GM12872 (cell line): Measurements from ENCODE around the gene GRWD1.

Experiments used
- TF ChIP-seq, protein P1 (sequence below): IDR thresholded peaks from 3 replicates; pipeline ENCODE4 v1.5.1; 2011; ENCODE audit warnings: low read depth, mild to moderate bottlenecking, low read length, moderate library complexity; ENCODE audit not compliant: insufficient read depth

The GRWD1 gene

DNA sequence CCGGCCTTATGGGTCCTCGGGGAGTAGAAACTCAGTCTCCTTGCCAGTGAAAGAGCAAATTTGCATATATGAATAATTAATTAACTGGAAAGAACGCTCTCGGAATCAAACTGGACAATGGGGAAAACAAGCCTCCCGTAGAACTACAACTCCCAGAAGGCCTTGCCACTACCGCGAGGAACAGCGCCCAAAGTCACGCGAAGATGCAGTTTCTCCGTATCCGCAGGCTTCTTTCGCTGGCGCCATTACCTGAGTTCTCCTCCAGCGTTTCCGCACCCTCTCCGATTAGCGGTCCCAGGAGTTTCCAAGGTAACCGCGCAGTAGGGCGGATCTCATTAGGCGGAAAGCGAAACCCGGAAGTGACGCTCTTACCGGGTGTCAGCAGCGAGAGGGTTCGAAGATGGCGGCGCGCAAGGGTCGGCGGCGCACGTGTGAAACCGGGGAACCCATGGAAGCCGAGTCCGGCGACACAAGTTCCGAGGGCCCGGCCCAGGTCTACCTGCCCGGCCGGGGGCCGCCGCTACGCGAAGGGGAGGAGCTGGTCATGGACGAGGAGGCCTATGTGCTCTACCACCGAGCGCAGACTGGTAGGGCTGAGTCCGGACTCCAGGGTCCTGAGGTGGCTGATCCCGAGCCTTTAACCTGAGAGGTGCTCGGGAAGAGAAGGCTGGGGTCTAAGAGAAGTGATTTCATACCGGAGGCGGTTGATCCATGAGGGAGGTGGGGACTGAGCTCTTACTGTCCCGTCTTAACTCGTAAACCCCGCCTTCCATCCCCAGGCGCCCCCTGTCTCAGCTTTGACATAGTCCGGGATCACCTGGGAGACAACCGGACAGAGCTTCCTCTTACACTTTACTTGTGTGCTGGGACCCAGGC, at the start of gene GRWD1:
Gene GRWD1, plus strand, starts transcription at position 378 of the 876 bp plus-strand sequence. Its CDS starts 23 bp downstream, at position 401.
- TF ChIP-seq, protein P1, sequence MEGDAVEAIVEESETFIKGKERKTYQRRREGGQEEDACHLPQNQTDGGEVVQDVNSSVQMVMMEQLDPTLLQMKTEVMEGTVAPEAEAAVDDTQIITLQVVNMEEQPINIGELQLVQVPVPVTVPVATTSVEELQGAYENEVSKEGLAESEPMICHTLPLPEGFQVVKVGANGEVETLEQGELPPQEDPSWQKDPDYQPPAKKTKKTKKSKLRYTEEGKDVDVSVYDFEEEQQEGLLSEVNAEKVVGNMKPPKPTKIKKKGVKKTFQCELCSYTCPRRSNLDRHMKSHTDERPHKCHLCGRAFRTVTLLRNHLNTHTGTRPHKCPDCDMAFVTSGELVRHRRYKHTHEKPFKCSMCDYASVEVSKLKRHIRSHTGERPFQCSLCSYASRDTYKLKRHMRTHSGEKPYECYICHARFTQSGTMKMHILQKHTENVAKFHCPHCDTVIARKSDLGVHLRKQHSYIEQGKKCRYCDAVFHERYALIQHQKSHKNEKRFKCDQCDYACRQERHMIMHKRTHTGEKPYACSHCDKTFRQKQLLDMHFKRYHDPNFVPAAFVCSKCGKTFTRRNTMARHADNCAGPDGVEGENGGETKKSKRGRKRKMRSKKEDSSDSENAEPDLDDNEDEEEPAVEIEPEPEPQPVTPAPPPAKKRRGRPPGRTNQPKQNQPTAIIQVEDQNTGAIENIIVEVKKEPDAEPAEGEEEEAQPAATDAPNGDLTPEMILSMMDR, result no peak

GRCh38 chr19:48396016-48396823, 49.6 kb upstream of the GRWD1 start:
- TF ChIP-seq, protein P1, result no peak

DNA sequence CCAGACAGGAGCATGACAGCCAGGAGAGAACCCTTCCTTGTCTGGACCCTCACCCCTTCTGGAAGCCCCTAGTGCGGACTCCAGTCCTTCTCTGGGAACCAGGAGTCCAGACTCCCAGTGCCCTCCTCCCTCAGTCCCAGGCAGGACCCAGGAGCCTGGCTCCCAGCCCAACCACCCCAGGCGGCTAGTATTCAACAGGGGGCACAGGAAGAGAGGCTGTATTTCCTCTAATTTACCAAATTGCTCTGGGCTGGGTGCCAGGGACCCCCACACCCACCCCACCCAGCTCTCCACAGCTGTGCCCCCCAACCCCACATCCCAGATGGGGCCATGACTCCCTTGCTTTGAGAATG, 49.0 kb upstream of the GRWD1 start:
- TF ChIP-seq, protein P1, result no peak

DNA sequence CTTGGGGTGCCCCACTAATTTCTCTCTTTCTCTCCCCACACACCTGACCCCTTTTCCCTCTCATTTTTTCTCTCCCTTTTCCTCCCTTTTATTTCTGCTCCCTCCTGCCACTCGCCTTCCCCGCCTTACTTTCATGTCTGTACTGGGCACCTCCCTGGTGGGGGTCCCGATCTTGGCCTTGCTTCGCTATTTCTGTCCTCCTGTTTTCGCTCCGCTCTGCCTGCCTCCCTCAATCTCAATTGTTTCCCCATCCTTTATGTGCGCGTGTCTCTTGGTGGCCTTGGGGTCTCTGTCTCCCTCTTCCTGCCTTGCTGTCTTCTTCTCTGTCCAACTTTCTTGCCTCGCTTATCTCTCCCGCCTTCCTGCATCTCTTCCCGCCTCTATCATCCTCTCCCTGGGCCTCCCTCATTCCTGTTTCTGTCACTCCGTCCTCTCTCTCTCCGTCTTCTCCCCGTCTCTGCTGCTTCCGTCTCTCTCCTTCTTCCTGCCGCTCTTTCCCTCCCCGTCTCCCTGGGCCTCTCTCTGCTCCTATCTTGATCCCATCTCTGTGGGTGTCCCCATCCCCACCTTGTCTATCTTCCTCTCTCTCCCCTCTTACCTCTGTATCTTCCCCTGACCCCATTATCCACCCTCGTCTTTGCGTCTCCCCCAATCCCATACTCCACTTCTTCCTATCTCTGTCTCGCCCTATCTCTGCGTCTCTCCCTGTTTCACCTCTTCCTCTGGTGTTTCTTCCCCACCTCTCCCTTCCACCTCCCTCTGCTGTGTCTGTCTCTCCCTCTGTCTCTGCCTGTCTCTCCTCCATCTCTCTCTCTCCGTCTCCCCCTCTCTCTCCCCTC, 48.3 kb upstream of the GRWD1 start:
- TF ChIP-seq, protein P1, result no peak

DNA sequence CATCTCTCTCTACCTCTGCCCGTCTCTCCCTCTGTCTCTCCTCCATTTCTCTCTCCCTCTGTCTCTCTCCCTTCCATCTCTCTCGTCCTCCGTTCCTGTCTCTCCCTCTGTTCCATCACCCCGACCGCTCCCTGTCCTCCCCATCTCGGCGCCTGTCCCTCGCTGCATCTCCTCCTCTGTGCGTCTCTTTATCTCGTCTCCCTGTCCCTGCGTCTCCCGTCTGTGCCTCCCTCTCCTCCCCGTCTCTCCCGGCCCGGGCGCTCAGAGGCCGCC, 47.7 kb upstream of the GRWD1 start:
- TF ChIP-seq, protein P1, result no peak

GRCh38 chr19:48398375-48399235, 47.2 kb upstream of the GRWD1 start:
- TF ChIP-seq, protein P1, result no peak
